Esophagus muscularis mucosa (tissue), 4 donors: Measurements from ENCODE around the gene BORCS5. TPM values are rescaled to one million over a fixed set of nuclear protein-coding genes. Genes with fewer than 3 reads are reported as not detected.
"Not testable (repeated sequence)": the region's sequence is repeated elsewhere in the genome, so short reads cannot be mapped to it uniquely, and the experiment has no call there.

Source experiments
- DNase-seq: peaks from one replicate; pipeline ENCODE4 v3.0.0-alpha.2; 2017; ENCODE audit errors: extremely low spot score
- H3K27ac ChIP-seq, 4 donors: fragments of 200-600 bp; sonication (generic); replicated peaks in 1 of 4; 1 replicate in 3 of 4; 2 replicates in 1 of 4; pipeline ENCODE4 v1.5.1; 2016 to 2019; ENCODE audit warnings: mild to moderate bottlenecking in 1 of 4
- H3K27me3 ChIP-seq, 4 donors: fragments of 200-600 bp; sonication (generic); one replicate each; pipeline versions ENCODE4 v1.5.1 to v1.6.0; 2016 to 2019
- H3K36me3 ChIP-seq, 4 donors: fragments of 200-600 bp; sonication (generic); one replicate each; pipeline ENCODE4 v1.5.1; 2016 to 2019
- H3K4me1 ChIP-seq, 4 donors: fragments of 200-600 bp; sonication (generic); one replicate each; pipeline ENCODE4 v1.5.1; 2016 to 2019
- H3K4me3 ChIP-seq, 4 donors: fragments of 200-600 bp; sonication (generic); 1 replicate in 2 of 4; 2 replicates in 2 of 4; pipeline ENCODE4 v1.5.1; 2016 to 2019; ENCODE audit warnings: mild to moderate bottlenecking in 4 of 4, moderate library complexity in 1 of 4
- H3K9me3 ChIP-seq, 4 donors: fragments of 200-600 bp; sonication (generic); 1 replicate in 3 of 4; 2 replicates in 1 of 4; pipeline ENCODE4 v1.5.1; 2016 to 2019
- CTCF ChIP-seq, 3 experiments: fragments of 200-600 bp in 2 of 3; fragments of 450-650 bp in 1 of 3; sonication (generic) in 2 of 3; IDR thresholded peaks; one replicate each; pipeline ENCODE4 v1.5.1; 2017 to 2019; ENCODE audit warnings: antibody characterized with exemption in 3 of 3, mild to moderate bottlenecking in 2 of 3, moderate library complexity in 1 of 3
- EP300 ChIP-seq: sonication (generic); formaldehyde crosslinking; IDR thresholded peaks from one replicate; pipeline ENCODE4 v1.6.1; 2017; ENCODE audit warnings: antibody characterized with exemption
- POLR2A ChIP-seq: fragments of 450-650 bp; IDR thresholded peaks from one replicate; pipeline ENCODE4 v1.6.1; 2017; ENCODE audit warnings: antibody characterized with exemption, moderate library complexity, mild to moderate bottlenecking, low read depth
- POLR2AphosphoS5 ChIP-seq, 2 donors: sonication (generic); formaldehyde crosslinking; IDR thresholded peaks; one replicate each; pipeline ENCODE4 v1.6.1; 2017; ENCODE audit warnings: antibody characterized with exemption in 2 of 2
- WGBS: methylation state at CpG from one replicate; pipeline ENCODE4 v1.1.5; 2018; 5-methylcytosine and 5-hydroxymethylcytosine counted together
- intact Hi-C: fragments of 100-400 bp; cut with DNase I; formaldehyde crosslinking; loops from one replicate; pipeline ENCODE4 v1.15.1; 2023
- total RNA-seq, 4 donors: library from RNA; depleted of rRNA; stranded (reverse); fragments of >200 nt; gene quantifications; one replicate each; pipeline versions ENCODE4 v1.1.0 to v1.2.1, GENCODE V29; 2016

The BORCS5 gene
- total RNA-seq, 4 donors from 2014 or later = 16.5 to 25.0 (median 19.0) TPM

- TF ChIP-seq POLR2A (no peak), POLR2AphosphoS5 (IDR thresholded peaks at IDR 0.05) (no peak), CTCF (IDR thresholded peaks at IDR 0.05) (no peak), EP300 (no peak)
- H3K27me3 ChIP-seq = no peaks in the 10 kb centered on the region
- DNase-seq = no peak
- H3K4me1 ChIP-seq = no peaks in the 10 kb centered on the region
- H3K27ac ChIP-seq = no peak overlapping the region
- no peak overlapping the region for H3K4me3 ChIP-seq
- H3K36me3 ChIP-seq = peaks cover 0 to 11% (median 4%) of the 10 kb centered on the region in 4 donors
- intact Hi-C loops = no loop called here
- no peaks in the 10 kb centered on the region for H3K9me3 ChIP-seq
- 86% methylated on average over 5 of the region's 5 CpGs for WGBS
These were observed 135.7 kb downstream of the BORCS5 start for GRCh38 chr12:12492547-12492946.

GRCh38 chr12:12495536-12495935 lies 138.7 kb downstream of the BORCS5 start:
- intact Hi-C loops = no loop called here
- 100% methylated on average over 1 of the region's 1 CpG for WGBS
- no peak for TF ChIP-seq CTCF (IDR thresholded peaks at IDR 0.05)
- no peak for TF ChIP-seq EP300
- TF ChIP-seq POLR2A = no peak
- no peak for TF ChIP-seq POLR2AphosphoS5 (IDR thresholded peaks at IDR 0.05)
- DNase-seq = no peak
- H3K27me3 ChIP-seq = no peaks in the 10 kb centered on the region
- no peak overlapping the region for H3K4me3 ChIP-seq
- H3K9me3 ChIP-seq = no peaks in the 10 kb centered on the region
- H3K4me1 ChIP-seq = no peaks in the 10 kb centered on the region
- H3K27ac ChIP-seq = no peak overlapping the region
- peaks cover 0 to 15% (median 4%) of the 10 kb centered on the region in 4 donors for H3K36me3 ChIP-seq

- H3K9me3 ChIP-seq = no peaks in the 10 kb centered on the region
- no peak for TF ChIP-seq POLR2A
- no peak for TF ChIP-seq CTCF (IDR thresholded peaks at IDR 0.05)
- no peak for TF ChIP-seq POLR2AphosphoS5 (IDR thresholded peaks at IDR 0.05)
- no peak for TF ChIP-seq EP300
- H3K27ac ChIP-seq = no peak overlapping the region
- WGBS = 96% methylated on average over 3 of the region's 4 CpGs
- H3K36me3 ChIP-seq = peaks cover 0 to 15% (median 6%) of the 10 kb centered on the region in 4 donors
- intact Hi-C loops = no loop called here
- H3K4me1 ChIP-seq = no peaks in the 10 kb centered on the region
- no peaks in the 10 kb centered on the region for H3K27me3 ChIP-seq
- DNase-seq = no peak
- no peak overlapping the region for H3K4me3 ChIP-seq
These were observed 141.3 kb downstream of the BORCS5 start for GRCh38 chr12:12498210-12498609.

- Histone ChIP-seq H3K4me3 (no peak overlapping the region), H3K9me3 (no peaks in the 10 kb centered on the region), H3K36me3 (peaks cover 0 to 15% (median 6%) of the 10 kb centered on the region in 4 donors), H3K27ac (no peak overlapping the region), H3K27me3 (no peaks in the 10 kb centered on the region), H3K4me1 (peaks cover 2 to 9% (median 2%) of the 10 kb centered on the region in 4 donors)
- intact Hi-C loops = no loop called here
- no peak for DNase-seq
- TF ChIP-seq POLR2AphosphoS5 (IDR thresholded peaks at IDR 0.05) (no peak), EP300 (no peak), POLR2A (no peak), CTCF (IDR thresholded peaks at IDR 0.05) (no peak)
- 95% methylated on average over 5 of the region's 5 CpGs for WGBS
These were observed 143.2 kb downstream of the BORCS5 start for GRCh38 chr12:12499909-12500604.

- intact Hi-C loops = no loop called here
- Histone ChIP-seq H3K9me3 (no peaks in the 10 kb centered on the region), H3K27ac (no peak overlapping the region), H3K36me3 (peaks cover 0 to 13% (median 5%) of the 10 kb centered on the region in 4 donors), H3K27me3 (no peaks in the 10 kb centered on the region), H3K4me1 (peaks cover 11 to 20% (median 13%) of the 10 kb centered on the region in 4 donors), H3K4me3 (no peak overlapping the region)
- no peak for TF ChIP-seq CTCF (IDR thresholded peaks at IDR 0.05)
- TF ChIP-seq POLR2A = no peak
- TF ChIP-seq EP300 = no peak
- TF ChIP-seq POLR2AphosphoS5 (IDR thresholded peaks at IDR 0.05) = no peak
- 82% methylated on average over 3 of the region's 3 CpGs for WGBS
- no peak for DNase-seq
These were observed 144.2 kb downstream of the BORCS5 start for GRCh38 chr12:12501121-12501520.

- H3K4me3 ChIP-seq, H3K27me3 ChIP-seq, intact Hi-C loops, DNase-seq, H3K27ac ChIP-seq, H3K9me3 ChIP-seq: not testable (repeated sequence)
- H3K36me3 ChIP-seq = peaks cover 0 to 13% (median 5%) of the 10 kb centered on the region in 4 donors
- peaks cover 20 to 31% (median 24%) of the 10 kb centered on the region in 4 donors for H3K4me1 ChIP-seq
- WGBS = 97% methylated on average over 7 of the region's 7 CpGs
These were observed 145.4 kb downstream of the BORCS5 start for GRCh38 chr12:12502130-12502814.
